Neural cell (in vitro differentiated cells): ENCODE results near the gene DNMBP.

Experiments
- EP300 ChIP-seq: fragments of 450-650 bp; conservative IDR thresholded peaks from 2 replicates; pipeline ENCODE4 v1.6.1; 2014; ENCODE audit warnings: antibody characterized with exemption, mild to moderate bottlenecking, moderate library complexity; ENCODE audit not compliant: poor library complexity, severe bottlenecking
- EZH2 ChIP-seq: fragments of 200-600, 300-800 bp; shearing (Covaris generic), sonication (generic); IDR thresholded peaks from 2 replicates; pipeline ENCODE4 v1.6.1; 2014; ENCODE audit warnings: antibody characterized with exemption, low read length, borderline replicate concordance, mild to moderate bottlenecking; ENCODE audit not compliant: insufficient read depth, poor library complexity, severe bottlenecking
- POLR2AphosphoS5 ChIP-seq: IDR thresholded peaks from 2 replicates; pipeline ENCODE4 v1.6.1; 2012
- SMC3 ChIP-seq: fragments of 450-650 bp; conservative IDR thresholded peaks from 2 replicates; pipeline ENCODE4 v1.6.1; 2014; ENCODE audit warnings: antibody characterized with exemption, mild to moderate bottlenecking, moderate library complexity; ENCODE audit not compliant: poor library complexity
- TF ChIP-seq, protein P1 (sequence below): fragments of 450-650 bp; IDR thresholded peaks from 2 replicates; pipeline ENCODE4 v1.5.1; 2014; ENCODE audit warnings: antibody characterized with exemption, mild to moderate bottlenecking, moderate library complexity; ENCODE audit not compliant: poor library complexity, severe bottlenecking

DNA sequence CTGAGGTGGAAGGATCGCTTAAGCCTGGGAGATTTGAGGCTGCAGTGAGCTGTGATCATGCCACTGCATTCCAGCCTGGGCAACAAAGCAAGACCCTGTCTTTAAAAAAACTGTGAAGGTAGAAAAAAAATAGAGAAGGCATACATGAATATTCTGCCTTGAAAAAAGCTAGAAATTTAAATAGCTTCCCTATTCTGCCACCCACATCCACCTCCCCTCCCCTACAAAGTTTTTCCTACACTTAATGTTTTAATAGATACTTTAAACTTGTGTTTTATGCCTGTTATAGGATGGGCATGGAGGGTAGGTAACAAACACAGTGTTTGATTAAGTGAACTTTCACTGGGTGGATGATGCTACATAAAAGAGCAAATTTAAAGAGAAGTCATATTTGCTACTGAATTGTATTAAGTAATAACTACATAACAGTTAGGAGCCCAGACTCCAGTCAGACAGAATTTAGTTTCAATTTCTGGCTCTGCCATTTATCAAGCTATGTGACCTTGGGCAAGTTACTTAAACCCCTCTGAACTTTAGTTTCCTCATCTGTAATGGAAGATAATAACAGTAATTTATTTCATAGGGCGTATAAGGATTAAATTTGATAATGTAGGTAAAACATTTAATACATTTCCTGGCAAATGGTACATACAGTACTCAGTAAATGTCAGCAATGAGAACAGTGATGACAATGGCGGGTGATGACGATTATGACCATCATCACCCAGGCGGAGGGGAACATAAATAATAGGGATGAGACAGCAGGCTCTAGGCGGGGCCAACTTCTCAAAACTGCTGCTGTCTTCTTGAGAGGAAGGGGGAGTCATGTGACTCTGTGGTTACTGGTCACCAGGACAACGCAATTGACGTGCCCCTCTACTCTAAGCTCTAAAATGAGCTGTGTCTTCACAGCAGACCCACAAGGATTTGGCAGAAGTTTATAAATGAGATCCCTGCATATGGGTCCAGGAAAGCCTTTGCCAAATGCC is 15.8 kb downstream of the DNMBP start:
- TF ChIP-seq, protein P1, sequence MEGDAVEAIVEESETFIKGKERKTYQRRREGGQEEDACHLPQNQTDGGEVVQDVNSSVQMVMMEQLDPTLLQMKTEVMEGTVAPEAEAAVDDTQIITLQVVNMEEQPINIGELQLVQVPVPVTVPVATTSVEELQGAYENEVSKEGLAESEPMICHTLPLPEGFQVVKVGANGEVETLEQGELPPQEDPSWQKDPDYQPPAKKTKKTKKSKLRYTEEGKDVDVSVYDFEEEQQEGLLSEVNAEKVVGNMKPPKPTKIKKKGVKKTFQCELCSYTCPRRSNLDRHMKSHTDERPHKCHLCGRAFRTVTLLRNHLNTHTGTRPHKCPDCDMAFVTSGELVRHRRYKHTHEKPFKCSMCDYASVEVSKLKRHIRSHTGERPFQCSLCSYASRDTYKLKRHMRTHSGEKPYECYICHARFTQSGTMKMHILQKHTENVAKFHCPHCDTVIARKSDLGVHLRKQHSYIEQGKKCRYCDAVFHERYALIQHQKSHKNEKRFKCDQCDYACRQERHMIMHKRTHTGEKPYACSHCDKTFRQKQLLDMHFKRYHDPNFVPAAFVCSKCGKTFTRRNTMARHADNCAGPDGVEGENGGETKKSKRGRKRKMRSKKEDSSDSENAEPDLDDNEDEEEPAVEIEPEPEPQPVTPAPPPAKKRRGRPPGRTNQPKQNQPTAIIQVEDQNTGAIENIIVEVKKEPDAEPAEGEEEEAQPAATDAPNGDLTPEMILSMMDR, result no peak
- TF ChIP-seq EP300 (no peak), EZH2 (no peak), POLR2AphosphoS5 (no peak), SMC3 (no peak)
